Pons (tissue), 1 donor: ENCODE data around the gene DHRS3.

Source experiments
- DNase-seq: peaks from one replicate; pipeline ENCODE4 v3.0.0-alpha.2; 2016; ENCODE audit warnings: low spot score

Gene DHRS3

DNA sequence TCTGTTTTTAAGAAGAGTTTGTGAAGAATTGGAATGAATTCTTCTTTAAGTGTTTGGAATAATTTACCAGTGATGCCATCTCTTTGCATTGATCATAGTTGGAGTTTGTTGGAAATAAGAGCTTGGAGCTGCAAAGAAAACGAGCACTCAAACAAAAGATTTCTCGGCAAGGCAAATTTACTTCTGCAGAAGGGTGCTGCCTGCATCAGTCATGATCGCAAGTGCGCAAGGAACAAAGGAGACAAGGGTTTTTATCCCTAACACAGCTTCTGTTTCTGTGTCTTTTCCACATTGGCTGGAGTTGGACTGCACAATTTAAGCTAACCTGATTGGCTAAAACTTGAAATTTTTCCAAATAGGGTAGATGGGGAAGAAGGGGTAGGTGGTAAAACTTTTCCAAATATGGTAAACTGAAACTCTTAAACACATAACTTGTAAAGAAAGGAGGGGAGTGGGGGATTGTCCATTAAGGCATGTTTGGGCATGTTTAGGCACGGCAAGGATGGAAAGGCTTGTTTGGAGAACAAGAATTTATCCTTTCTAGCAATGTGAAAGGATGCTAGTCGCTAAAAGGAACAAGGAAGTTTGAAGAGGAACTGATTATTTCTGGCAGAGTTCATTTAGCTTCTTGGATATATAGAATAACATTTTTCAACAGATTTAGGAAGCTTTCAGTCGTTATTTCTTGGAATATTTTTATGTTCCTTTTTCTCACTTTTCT, 22.4 kb upstream of the DHRS3 start:
- no peak for DNase-seq

DNA sequence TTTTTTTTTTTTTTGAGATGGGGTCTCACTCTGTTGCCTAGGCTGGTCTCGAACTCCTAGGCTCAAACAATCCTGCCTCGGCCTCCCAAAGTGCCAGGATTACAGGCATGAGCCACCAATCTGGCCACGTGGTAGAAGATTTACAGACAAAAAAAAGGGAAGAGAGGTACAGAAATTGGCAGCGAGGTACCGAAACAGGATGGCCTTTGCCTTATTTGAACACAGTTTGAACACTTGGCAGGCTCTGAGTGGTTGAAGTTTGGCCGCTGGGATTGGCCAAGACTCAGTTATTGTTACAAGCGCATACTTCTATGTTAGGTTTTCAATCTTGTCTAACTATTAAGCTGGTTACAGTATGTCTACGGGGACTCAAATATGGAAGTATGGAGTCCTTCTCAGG, 19.7 kb upstream of the DHRS3 start:
- no peak for DNase-seq

DNA sequence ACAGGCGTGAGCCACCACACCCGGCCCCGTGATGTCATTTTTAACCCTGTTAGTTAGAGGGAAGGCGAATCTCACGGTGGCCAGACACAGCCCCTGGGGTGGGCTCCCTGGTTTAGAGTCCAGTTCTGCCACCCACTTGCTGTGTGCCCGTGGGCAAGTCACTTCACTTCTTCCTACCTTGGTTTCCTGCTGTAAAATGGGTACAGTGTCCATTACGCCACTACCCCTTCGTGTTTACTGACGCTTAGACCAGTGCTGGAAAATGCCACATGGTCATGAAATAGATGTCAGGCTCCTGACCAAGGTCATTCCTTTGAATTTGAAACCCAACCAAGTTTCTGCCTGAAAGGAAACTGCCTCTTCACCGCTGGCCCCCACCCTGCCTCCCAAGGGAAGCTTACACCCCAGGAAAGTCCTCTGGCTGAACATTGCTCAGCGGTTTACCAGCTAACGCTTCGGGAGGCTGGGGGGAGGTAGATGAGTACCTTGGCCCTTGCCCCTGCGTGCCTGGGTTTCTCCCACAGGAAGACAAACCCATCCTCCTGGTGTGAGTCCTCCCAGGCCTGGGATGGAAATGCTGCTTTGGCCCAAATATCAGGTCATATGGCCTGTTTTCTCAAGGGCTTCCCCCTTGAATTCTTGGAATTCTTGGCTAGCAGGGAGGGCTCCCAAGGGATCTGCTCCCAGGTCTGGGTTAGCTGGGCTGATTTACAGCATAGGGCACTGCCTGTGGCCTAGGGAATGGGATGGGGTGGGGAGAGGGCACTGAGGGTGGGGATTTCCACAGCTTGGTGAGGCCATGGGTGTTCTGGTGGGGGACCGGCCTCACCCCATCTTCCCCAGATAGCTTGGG, 18.3 kb upstream of the DHRS3 start:
- DNase-seq = no peak

DNA sequence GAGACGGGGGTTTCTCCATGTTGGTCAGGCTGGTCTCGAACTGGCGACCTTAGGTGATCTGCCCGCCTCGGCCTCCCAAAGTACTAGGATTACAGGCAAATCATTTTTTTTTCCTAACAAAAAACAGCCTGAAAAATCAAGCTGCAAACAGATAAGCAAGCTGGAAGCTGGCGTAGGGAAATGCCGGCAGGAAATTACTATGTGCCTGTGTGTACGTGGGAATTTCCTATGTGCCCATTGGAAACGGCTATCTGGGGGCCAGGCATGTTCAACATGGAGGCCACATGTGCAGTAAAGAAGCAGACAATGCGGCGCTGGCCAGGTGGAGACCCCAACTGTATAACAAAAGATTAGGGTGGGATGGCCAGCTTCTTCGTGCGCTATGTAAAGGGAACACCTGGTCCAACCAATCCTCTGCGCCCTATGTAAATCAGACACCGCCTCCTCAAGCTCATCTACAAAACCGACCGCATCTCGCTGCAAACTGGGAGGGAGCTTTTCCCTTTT, 16.7 kb upstream of the DHRS3 start:
- no peak for DNase-seq

DNA sequence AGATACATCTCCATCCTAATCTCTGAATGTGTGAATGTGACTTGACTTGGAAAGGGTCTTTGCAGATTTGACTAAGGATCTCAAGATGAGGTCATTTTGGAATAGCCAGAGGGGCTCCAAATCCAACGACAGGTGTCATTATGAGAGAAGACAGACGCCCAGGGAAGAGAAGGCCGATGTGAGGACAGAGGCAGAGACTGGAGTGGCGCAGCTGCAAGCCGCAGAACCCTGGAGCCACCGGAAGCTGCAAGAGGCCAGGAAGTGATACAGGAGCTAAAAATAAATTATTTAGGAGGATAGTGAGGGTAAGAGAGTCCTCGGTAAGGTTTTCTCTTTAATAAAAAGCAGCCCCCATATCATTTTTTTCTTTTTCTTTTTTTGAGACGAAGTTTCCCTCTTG, 16.1 kb upstream of the DHRS3 start:
- DNase-seq = no peak

DNA sequence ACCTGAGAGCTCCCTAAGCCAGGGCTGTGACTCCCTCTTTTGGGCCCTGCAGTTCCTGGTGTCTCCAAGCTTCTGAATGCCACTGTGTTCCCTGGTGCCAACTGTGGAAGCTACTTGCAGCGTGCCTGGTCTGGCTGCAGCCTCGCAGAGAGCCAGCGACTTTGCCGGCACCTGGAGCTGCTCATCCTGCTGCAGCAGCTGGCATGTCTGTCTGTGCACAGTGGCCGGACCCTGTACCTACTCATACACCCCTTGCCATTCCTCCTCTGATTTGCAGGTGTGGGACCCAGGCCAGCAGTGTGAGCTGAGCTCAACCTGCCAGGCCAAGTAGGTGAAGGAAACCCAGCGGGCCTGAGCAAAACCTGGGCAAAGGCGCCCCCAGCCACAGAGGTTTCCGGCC, 13.6 kb upstream of the DHRS3 start:
- DNase-seq = no peak

DNA sequence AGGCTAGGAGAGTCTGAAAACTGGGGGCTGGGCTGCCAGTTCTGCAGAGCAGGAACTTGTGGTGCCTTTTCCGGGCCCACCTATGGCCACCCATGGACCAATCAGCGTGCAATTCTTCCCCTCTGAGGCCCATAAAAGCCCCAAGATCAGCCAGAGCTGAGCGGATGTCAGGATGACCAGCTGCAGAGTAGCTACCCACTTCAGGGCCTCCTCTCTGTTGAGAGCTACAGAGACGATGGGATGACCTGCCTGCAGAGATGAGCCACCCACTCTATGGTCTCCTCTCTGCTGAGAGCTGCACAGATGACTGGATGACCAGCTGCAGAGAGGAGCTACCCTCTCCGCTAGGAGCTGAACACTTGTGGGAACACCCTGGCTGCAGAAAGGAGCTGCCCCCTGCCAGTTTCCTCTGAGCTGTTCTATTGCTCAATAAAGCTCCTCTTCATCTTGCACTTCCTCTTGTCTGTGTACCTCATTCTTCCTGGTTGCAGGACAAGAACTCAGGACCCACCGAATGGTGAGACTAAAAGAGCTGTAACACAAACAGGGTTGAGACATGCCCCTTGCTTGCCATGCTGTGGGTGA, 13.0 kb upstream of the DHRS3 start:
- DNase-seq = no peak

DNA sequence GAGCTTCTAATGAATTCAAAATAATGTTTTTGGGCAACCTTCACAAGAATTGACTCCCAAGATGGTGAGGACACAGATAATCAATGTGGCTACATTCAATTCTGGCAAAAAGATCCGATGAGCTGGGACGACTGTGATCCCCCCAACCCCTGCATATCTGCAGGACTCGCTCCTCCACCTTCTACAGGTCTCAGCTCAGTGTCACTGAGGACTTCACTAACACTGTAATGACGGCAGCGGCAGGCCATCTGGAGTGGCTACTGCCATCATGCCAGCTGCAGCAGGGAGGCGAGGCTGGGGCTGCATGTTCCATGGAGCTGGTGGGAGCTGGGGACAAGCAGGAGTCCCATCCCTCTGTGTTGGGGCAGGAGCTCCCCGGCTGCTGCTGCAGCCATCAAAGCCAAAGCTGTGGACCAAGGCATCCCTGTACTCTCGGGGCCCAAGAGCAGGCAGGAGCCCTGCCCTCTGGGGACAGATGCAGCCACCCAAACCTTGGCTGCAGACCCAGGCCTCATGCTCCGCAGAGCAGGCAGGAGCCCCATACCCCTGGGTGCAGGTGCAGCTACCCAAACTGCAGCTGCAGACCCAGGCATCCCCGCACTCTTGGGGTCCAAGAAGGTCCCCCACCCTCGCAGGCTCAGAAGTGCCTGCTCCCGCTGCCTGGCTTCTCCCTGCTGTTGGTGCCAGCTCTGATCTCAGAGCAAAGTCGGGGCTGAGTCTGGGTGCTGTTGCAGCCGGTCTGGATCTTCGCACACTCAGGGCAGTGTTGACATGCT, 12.2 kb upstream of the DHRS3 start:
- no peak for DNase-seq

DNA sequence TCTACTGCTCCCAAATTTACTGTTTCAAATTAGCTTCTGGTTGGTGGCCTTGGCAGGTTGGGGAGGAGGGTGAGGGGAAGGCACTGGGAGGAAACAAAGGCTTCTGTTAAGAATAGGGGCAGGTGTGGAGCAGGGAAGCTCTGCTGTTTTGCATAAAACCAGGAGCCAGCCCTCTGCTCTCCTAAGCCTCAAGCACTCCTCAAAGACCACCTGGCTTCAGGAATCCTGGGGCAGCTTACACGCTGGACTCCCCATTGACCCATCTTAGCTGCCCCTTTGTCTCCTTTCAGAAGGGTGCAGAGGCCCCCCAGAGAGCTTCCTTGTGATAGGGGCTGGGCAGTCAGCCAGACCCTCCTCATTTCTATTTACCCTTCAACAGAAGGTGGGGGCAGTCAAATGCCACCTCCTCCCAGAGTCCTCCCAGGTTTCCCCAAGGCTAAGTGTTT, 11.5 kb upstream of the DHRS3 start:
- no peak for DNase-seq

DNA sequence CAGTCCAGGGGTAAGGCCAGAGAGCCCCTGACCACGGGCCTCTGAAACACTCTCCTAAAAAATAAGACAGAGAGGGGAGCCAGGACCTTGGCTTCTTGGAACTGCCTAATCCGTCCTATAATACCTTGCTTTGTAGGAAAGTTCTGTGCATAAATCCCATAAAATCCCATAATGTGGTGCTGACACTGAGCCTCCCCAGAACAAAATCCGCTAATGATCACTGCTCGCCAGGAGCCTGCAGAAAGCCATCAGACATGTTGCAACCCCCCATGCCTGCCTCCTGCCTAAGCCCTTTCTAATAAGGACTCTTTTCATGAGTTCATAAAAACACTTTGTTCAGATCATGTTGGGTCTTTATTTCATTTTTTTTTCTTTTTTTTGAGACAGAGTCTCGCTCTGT, 9.3 kb upstream of the DHRS3 start:
- DNase-seq = no peak

DNA sequence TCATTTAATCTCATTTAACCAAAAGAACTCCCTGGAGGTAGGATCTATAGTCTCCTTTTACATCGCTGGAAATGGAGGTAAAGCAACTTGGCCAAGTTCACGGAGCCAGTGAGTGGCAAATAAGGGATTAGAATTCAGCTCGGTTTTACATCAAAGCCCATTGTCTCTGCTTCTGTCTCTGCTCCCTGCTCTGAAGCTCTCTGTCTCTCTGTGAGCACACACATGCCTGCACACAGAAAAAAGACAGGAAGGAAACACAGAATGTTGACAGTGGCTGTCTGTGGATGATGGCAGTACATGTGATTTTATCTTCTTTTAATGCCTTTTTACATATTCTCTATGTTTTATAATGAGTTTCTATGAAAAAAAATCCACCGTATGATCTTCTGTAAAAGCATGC, 8.9 kb upstream of the DHRS3 start:
- DNase-seq = no peak

DNA sequence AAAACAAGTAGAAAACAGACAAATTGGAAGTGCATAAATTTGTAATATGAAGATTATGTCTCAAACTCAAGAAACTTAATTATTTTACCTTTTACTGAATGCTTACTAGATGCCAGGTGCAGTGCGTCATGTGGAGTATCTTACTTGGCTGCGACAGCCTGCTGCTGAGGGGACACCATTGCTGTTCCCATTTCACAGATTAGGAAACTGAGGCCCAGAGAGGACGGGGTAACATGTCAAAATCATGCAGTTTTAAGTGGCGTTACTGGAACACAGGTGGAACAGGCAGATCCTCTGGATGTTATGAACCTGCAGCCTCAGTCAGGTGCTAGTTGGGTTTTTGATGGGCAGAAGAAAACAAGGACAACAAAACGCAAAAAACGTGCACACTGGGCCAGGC, 7.3 kb upstream of the DHRS3 start:
- DNase-seq = no peak

DNA sequence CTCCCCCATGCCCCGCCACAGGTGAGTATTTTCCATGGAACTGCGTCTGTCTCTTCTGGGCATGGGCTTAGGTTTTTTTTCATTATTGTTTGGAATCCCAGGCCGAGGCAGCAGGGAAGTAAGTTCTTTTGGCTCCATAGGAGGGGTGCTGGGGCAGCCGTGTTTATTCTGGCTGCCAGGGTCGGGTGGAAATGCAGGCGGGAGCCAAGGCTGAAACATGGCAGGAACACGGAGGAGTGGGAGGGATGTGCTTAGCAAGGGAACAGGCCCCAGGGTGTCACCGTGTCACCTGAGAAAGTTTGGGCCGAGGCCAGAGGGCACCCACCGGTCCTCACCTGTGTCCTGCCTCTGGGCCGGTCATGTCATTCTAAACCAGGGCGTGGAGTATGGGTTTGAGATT, 4.5 kb upstream of the DHRS3 start:
- no peak for DNase-seq

DNA sequence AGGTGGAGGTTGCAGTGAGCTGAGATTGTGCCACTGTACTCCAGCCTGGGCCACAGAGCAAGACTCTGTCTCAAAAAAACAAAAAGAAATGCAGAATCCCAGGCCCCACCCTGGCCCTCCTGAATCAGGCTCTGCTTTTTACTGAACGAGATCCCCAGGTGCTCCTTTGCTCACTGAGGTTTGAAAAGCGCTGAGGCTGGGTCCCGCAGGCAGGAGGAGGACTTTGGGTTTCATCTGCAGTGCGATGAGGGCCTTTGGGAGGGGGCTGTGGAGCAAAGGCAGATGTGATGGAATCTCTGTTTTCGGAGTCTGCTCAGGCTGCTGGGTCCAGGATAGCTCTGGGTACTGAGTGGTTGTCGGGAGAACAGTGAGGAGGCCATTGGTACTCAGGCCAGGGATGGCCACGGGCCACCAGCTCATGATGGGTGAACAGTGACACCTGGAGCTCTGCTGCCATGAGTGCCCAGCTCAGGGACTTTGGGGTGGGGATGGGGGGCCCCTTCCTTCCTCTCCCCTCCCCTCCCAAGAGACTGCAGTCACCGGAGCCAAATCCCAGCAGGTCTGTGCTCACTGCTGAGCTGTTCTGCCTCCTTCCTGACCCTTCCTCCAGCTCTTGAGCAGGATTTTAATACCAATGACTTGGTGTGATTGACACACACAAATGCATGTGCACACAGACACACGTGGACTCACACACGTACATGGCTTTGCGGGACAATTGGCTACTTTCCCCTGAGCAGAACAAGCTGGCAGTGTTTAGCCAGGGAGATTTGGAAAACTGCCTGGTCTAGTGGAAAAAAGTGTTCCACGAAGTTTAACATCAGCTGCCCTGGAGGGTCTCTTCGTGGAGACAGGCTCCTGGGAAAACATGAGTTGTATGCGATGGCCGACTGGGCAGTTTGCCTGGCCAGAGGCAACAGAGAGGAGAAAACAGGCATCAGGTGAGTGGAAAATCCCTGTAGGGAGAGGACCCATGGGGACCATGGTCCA, 3.6 kb upstream of the DHRS3 start:
- no peak for DNase-seq

DNA sequence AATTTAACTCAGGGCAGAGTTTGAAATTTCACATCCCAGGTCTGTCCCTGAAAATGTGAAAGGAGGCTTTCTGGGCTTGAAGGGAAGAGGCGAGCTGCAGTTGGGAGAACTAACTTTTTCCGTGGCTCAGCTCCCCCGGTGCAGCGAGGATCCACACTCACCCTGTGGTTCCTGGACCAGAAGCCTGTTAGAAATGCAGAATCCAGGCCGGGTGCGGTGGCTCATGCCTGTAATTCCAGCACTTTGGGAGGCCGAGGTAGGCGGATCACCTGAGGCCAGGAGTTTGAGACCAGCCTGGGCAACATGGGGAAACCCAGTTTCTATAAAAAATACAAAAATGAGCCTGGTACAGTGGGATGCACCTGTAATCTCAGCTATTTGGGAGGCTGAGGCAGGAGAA, 2.9 kb upstream of the DHRS3 start:
- DNase-seq = no peak

DNA sequence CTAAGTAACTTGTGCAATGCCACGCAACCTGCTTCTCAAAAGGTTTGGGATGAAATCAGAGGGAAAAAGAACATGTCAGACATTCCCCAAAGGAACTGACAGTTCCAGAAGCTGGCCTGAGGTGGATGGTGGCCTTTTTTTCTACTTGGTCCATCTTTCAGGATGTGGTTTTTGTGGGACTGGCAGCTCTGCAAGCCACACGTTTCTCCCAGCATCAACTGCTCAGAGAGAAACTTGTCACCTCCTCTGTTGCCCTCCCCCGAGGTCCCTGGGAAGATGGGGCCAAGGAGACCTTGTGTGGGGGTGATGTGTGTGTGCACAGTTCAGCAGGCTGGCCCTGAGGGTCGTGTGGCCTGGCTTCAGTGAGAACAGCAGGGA, 2.5 kb upstream of the DHRS3 start:
- no peak for DNase-seq

DNA sequence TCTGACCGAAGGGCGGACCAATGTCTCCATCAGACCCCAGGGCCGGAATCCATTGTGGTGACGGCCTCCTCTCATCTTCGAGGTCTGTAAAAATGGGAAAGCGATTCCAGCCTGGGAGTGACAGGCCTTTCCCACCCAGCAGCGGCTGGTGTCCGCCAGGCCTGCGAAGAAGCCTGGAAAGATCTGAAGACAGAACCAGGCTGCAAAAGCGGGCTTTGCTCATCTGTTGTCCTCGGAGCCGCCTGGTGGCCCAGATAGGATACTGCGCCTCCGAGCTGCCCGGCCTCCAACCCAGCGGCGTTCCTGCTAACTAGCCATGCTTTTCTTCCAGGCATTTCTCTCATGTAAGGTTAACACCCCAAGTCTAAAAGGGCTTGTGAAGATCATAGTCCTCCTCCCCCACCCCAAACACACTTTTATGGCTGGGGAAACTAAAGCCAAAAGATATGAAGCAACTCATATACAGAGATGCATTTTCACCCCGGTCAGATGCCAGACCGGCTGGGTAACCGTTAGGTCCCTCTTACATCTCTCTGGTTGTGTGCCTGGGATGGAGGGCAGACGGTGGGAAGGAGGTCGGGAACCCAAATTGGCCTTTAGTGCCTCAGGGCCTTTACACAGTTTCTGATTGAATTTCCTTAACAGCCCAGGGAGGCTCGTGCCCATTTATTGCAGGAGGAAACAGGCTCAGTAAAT, 1.9 kb upstream of the DHRS3 start:
- DNase-seq = peak; percentile 75

DNA sequence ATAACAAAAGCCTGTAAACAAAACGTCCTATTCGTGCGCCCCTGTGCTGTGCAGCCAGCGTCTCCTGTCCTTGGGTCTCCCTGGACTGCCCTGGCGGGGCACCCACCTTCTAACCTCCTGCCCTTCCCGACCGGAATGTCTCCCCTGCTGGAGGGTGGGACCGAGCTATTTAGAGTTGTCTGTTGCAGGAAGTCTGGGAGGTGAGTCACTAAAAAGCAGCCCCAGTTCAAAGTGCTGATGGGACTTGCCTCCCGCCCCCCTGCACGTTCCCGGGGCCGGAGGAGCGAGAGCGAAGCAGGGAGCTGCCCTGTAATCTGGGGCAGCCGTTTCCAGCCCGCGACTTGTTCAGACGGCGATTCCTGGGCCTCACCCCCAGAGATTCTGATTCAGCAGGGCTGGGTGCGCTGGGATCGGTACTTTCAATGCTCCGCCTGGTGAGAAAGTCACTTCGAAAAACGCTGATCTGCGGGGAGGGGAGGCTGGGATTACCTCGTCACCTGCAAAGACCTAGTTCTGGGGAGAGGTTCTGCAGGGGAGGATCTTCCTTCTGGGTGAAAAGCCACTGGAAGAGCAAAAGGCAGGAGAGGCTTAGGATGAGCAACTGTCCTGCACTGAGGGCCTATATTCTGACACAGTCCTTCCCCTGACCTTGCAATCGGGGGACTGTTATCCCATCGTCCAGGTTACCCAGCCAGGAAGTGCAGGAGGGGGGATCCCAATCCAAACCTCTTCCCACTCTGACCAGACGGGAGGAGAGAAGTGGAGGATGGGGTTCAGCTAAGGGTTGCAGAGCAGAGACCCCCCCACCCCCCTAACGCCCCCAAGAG, 1.2 kb upstream of the DHRS3 start:
- peak; percentile 58 for DNase-seq

DNA sequence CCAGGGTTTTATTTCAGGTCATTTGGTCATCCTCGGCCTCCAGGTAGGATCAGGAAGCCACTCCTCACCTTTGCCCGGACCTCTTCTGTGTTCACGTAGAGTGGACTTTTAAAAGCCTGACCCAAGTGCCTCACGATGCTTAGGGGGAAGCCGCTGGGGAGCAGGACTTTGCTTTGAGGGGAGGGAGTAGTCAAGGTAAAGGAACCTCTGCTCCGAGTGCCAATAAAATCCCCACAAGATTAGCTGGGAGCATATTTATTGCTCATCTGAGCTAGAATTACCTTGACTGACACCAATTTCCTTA, 603 bp upstream of the DHRS3 start:
- DNase-seq = no peak

DNA sequence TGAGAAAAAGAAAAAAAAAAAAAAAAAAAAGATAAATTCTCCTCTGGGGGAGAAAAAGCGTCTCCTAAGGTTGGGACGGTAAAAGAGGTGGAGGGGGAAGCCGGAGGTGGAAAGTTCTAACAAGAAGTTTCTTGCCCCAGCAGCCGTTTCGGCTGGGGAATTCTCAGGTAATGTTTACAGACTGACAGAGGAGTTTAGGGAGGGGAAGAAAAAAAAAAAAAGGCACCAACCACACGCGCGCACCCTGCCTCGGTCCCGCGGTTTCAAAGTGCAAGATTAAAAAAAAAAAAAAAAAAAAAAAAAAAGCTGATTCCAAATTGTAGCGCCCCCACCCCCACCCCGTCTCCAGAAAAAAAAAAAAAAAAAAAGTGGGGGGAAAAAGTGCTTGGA, 504 bp downstream of the DHRS3 start:
- no peak for DNase-seq
